CD4-positive, alpha-beta memory T cell (primary cell): ENCODE results near the gene LIN52. TPM values are rescaled to one million over a fixed set of nuclear protein-coding genes. Genes with fewer than 3 reads are reported as not detected.

ENCODE experiments used
- CTCF ChIA-PET: fragments of 350-600 bp; sonication (Branson Sonifier 250); formaldehyde crosslinking; loops from one replicate; lab custom pipeline; 2021; ENCODE audit warnings: inconsistent platforms; ENCODE audit not compliant: partially characterized antibody; lab: Charles Lee
- POLR2A ChIA-PET: fragments of 350-600 bp; sonication (Branson Sonifier 250); formaldehyde crosslinking; loops from one replicate; lab custom pipeline; 2021; ENCODE audit not compliant: partially characterized antibody; lab: Charles Lee
- DNase-seq, 5 donors: peaks; one replicate each; pipeline versions ENCODE4 v3.0.0 to v3.0.0-alpha.2; 2020 to 2022; ENCODE audit warnings: mixed read lengths in 1 of 5
- H3K27ac ChIP-seq: one replicate; pipeline ENCODE4 v1.7.0; 2013; ENCODE audit warnings: low read depth, low read length
- H3K27me3 ChIP-seq: 2 replicates; pipeline ENCODE4 v1.7.0; 2013; ENCODE audit warnings: mild to moderate bottlenecking, low read length, moderate library complexity; ENCODE audit not compliant: insufficient read depth
- H3K36me3 ChIP-seq: 2 replicates; pipeline ENCODE4 v1.7.0; 2013; ENCODE audit warnings: mild to moderate bottlenecking, low read length, moderate library complexity; ENCODE audit not compliant: insufficient read depth
- H3K4me1 ChIP-seq: 2 replicates; pipeline ENCODE4 v1.7.0; 2013; ENCODE audit warnings: mild to moderate bottlenecking, low read length, moderate library complexity; ENCODE audit not compliant: insufficient read depth
- H3K4me3 ChIP-seq, 2 donors: one replicate each; pipeline ENCODE4 v1.7.0; 2013; ENCODE audit warnings: low read length in 2 of 2, mild to moderate bottlenecking in 1 of 2
- H3K9me3 ChIP-seq, 2 donors: one replicate each; pipeline ENCODE4 v1.7.0; 2013; ENCODE audit warnings: low read length in 2 of 2, control low read depth in 1 of 2; ENCODE audit not compliant: control insufficient read depth in 1 of 2
- H3K27ac Mint-ChIP-seq, 7 donors: one replicate each; pipeline ENCODE4 v1.8.0; 2020 to 2021; ENCODE audit warnings: mixed read lengths in 7 of 7, mild to moderate bottlenecking in 6 of 7, inconsistent platforms in 3 of 7, moderate library complexity in 3 of 7
- H3K27me3 Mint-ChIP-seq, 2 donors: one replicate each; pipeline ENCODE4 v1.8.0; 2020 to 2021; ENCODE audit warnings: mixed read lengths in 2 of 2
- H3K36me3 Mint-ChIP-seq, 2 donors: one replicate each; pipeline ENCODE4 v1.8.0; 2020 to 2021; ENCODE audit warnings: mixed read lengths in 2 of 2, inconsistent platforms in 1 of 2, mild to moderate bottlenecking in 1 of 2
- H3K4me1 Mint-ChIP-seq, 4 donors: one replicate each; pipeline ENCODE4 v1.8.0; 2020 to 2021; ENCODE audit warnings: mixed read lengths in 4 of 4, mild to moderate bottlenecking in 1 of 4
- H3K4me3 Mint-ChIP-seq, 8 donors: one replicate each; pipeline ENCODE4 v1.8.0; 2020 to 2021; ENCODE audit warnings: mixed read lengths in 8 of 8, mild to moderate bottlenecking in 7 of 8, moderate library complexity in 6 of 8, inconsistent platforms in 3 of 8
- H3K9me3 Mint-ChIP-seq, 8 donors: one replicate each; pipeline ENCODE4 v1.8.0; 2020 to 2021; ENCODE audit warnings: mixed read lengths in 8 of 8, mild to moderate bottlenecking in 5 of 8, inconsistent platforms in 3 of 8, moderate library complexity in 1 of 8
- intact Hi-C: fragments of 100-400 bp; cut with micrococcal nuclease; formaldehyde crosslinking; loops from one replicate; pipeline ENCODE4 v1.15.1; 2023
- polyA plus RNA-seq, 2 donors: library from polyadenylated mRNA; unstranded; fragments of 300-500 nt; fragmentation: Illumina TruSeq; gene quantifications; one replicate each; pipeline ENCODE4 v1.2.3, GENCODE V29; 2021
- total RNA-seq, 2 experiments: library from RNA; stranded (reverse); gene quantifications; one replicate each; pipeline ENCODE4 v1.2.3, GENCODE V29; 2021

The LIN52 gene
- total and polyA plus RNA-seq, 4 experiments from 2014 or later, result 9.4 to 17.5 (median 11.9) TPM

GRCh38 chr14:74081491-74081890 lies 3.3 kb upstream of the LIN52 start:
- POLR2A ChIA-PET, result no interaction called here
- H3K27me3 ChIP-seq, result no peaks in the 10 kb centered on the region
- H3K4me3 ChIP-seq, result no peak overlapping the region
- Mint-ChIP-seq H3K9me3 (peaks cover 0 to 1% (median 0%) of the 10 kb centered on the region in 8 donors), H3K36me3 (peaks cover 0 to 12% of the 10 kb centered on the region in 2 donors), H3K4me3 (no peak overlapping the region), H3K27ac (no peak overlapping the region), H3K4me1 (peaks cover 17 to 37% (median 27%) of the 10 kb centered on the region in 4 donors), H3K27me3 (no peaks in the 10 kb centered on the region)
- H3K9me3 ChIP-seq, result no peaks in the 10 kb centered on the region
- no peak for DNase-seq
- no peaks in the 10 kb centered on the region for H3K36me3 ChIP-seq
- intact Hi-C loops, result no loop called here
- CTCF ChIA-PET, result interaction anchor here (1.1 kb wide), 1 partner anchor 30 kb away, joined by 3 read pairs; no protein-coding TSS in a partner anchor
- H3K27ac ChIP-seq, result no peak overlapping the region
- peaks cover 25% of the 10 kb centered on the region for H3K4me1 ChIP-seq

- Histone ChIP-seq H3K4me1 (peaks cover 25% of the 10 kb centered on the region), H3K4me3 (no peak overlapping the region), H3K36me3 (no peaks in the 10 kb centered on the region), H3K27ac (peak overlapping the region; percentile 53), H3K27me3 (no peaks in the 10 kb centered on the region), H3K9me3 (no peaks in the 10 kb centered on the region)
- no peak for DNase-seq
- POLR2A ChIA-PET, result interaction anchor here (0.9 to 1.9 kb wide), 3 partner anchors 12 to 592 kb away, joined by 3 to 8 read pairs (median 6); partner anchors contain the start of genes BBOF1, ENTPD5 and RIOX1
- peaks cover 0 to 12% of the 10 kb centered on the region in 2 donors for H3K36me3 Mint-ChIP-seq
- CTCF ChIA-PET, result no interaction called here
- H3K4me1 Mint-ChIP-seq, result peaks cover 16 to 38% (median 26%) of the 10 kb centered on the region in 4 donors
- peaks cover 0 to 1% (median 0%) of the 10 kb centered on the region in 8 donors for H3K9me3 Mint-ChIP-seq
- no peaks in the 10 kb centered on the region for H3K27me3 Mint-ChIP-seq
- H3K27ac Mint-ChIP-seq, result peak overlapping the region in 4 of 7 donors; percentile 52 to 98 (median 78)
- H3K4me3 Mint-ChIP-seq, result peak overlapping the region; percentile 28 to 99 (median 98)
- intact Hi-C loops, result no loop called here
These were observed 1.6 kb upstream of the LIN52 start for GRCh38 chr14:74083161-74083560.

DNA sequence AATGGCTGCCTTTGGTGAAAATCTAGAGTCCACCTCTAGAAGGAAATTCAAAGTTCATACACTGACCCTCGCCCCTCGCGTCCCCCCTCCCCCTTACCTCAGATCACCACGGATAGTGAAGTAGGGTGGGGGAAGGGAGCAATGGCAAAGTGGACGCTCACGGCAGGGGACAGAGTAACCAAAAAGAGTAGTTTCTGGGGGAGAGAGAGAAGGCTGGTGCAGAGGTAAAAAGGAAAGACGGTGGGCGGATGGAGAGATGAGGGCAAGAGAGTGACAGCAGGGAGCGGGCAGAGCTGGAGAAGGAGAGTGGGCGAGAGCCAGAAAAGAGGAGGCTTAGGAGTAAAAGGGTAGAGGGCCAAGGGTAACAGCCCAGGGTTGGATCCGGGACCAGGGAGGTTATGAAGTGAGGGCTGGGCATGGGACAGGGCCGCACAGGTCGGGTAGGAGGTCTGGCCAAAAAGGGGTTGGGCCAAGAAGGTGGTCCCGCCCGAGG lies 926 bp upstream of the LIN52 start:
- Histone ChIP-seq H3K4me1 (peaks cover 25% of the 10 kb centered on the region), H3K27ac (peak overlapping the region; percentile 53), H3K9me3 (no peaks in the 10 kb centered on the region), H3K36me3 (no peaks in the 10 kb centered on the region), H3K27me3 (no peaks in the 10 kb centered on the region), H3K4me3 (peak overlapping the region; percentile 68 to 86)
- POLR2A ChIA-PET, result interaction anchor here (0.6 to 1.9 kb wide), 5 partner anchors 11 to 948 kb away, joined by 3 to 8 read pairs (median 3); partner anchors contain the start of genes BBOF1, ENTPD5, PSEN1 and RIOX1
- H3K27ac Mint-ChIP-seq, result peak overlapping the region; percentile 90 to 99 (median 95)
- peaks cover 19 to 41% (median 29%) of the 10 kb centered on the region in 4 donors for H3K4me1 Mint-ChIP-seq
- CTCF ChIA-PET, result no interaction called here
- intact Hi-C loops, result loop anchor here (1.0 kb wide), 4 partner anchors 65 to 594 kb away; partner anchors contain the start of genes BBOF1, COQ6, ENTPD5 and FAM161B
- peaks cover 0 to 1% (median 0%) of the 10 kb centered on the region in 8 donors for H3K9me3 Mint-ChIP-seq
- no peak for DNase-seq
- peak overlapping the region; percentile 95 to 99 (median 98) for H3K4me3 Mint-ChIP-seq
- no peaks in the 10 kb centered on the region for H3K27me3 Mint-ChIP-seq
- H3K36me3 Mint-ChIP-seq, result peaks cover 0 to 15% of the 10 kb centered on the region in 2 donors

DNA sequence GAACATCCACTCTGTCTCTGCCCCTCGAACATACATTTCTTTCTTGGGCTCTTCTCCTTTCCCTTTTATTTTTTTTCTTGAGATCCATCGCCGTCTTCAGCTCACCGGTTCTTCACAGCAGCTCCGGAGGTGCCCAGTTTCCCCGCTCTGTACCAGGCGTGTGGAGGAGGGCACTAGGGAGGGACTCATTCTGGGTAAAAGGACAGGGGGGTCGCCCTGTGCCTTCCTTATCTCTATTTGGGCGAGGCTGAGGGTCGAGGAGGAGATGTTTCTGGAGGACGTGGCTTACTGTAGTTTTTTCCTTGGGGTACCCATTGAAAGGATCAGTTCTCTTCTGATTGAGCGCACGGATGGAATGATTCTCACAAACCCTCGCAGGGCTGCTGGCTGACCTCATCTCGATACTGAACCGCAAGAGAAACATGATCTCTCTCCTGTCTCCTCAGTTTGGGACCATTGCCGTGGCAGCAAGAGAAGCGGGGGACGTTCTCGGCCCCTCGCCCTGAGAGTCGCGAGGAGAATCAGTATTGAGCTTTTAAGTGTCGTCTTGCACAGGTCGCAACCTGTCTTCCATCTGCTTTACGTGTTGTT lies 386 bp downstream of the LIN52 start:
- Mint-ChIP-seq H3K4me1 (peaks cover 22 to 50% (median 36%) of the 10 kb centered on the region in 4 donors), H3K27me3 (no peaks in the 10 kb centered on the region), H3K9me3 (peaks cover 0 to 1% (median 0%) of the 10 kb centered on the region in 8 donors), H3K27ac (peak overlapping the region; percentile 90 to 99 (median 96)), H3K4me3 (peak overlapping the region; percentile 95 to 99 (median 98)), H3K36me3 (peaks cover 3 to 18% of the 10 kb centered on the region in 2 donors)
- DNase-seq, result no peak
- Histone ChIP-seq H3K4me1 (peaks cover 25% of the 10 kb centered on the region), H3K27me3 (no peaks in the 10 kb centered on the region), H3K36me3 (no peaks in the 10 kb centered on the region), H3K9me3 (no peaks in the 10 kb centered on the region), H3K27ac (peak overlapping the region; percentile 60), H3K4me3 (peak overlapping the region; percentile 31 to 86)
- CTCF ChIA-PET, result no interaction called here
- intact Hi-C loops, result no loop called here
- POLR2A ChIA-PET, result interaction anchor here (0.6 to 1.9 kb wide), 2 partner anchors 66 to 176 kb away, joined by 4 to 8 read pairs; partner anchors contain the start of genes BBOF1 and ENTPD5

GRCh38 chr14:74085828-74086227 lies 1.1 kb downstream of the LIN52 start:
- no peaks in the 10 kb centered on the region for H3K27me3 ChIP-seq
- no peaks in the 10 kb centered on the region for H3K9me3 ChIP-seq
- Mint-ChIP-seq H3K27ac (peak overlapping the region in 5 of 7 donors; percentile 59 to 97 (median 95)), H3K27me3 (no peaks in the 10 kb centered on the region), H3K36me3 (peaks cover 7 to 21% of the 10 kb centered on the region in 2 donors), H3K4me1 (peaks cover 23 to 50% (median 36%) of the 10 kb centered on the region in 4 donors), H3K4me3 (peak overlapping the region; percentile 95 to 99 (median 98)), H3K9me3 (peaks cover 0 to 1% (median 0%) of the 10 kb centered on the region in 8 donors)
- intact Hi-C loops, result no loop called here
- H3K27ac ChIP-seq, result peak overlapping the region; percentile 60
- no peak for DNase-seq
- H3K4me3 ChIP-seq, result no peak overlapping the region
- ChIA-PET POLR2A (interaction anchor here (0.6 kb wide), 1 partner anchor 176 kb away, joined by 4 read pairs; no protein-coding TSS in a partner anchor), CTCF (no interaction called here)
- peaks cover 25% of the 10 kb centered on the region for H3K4me1 ChIP-seq
- no peaks in the 10 kb centered on the region for H3K36me3 ChIP-seq

DNA sequence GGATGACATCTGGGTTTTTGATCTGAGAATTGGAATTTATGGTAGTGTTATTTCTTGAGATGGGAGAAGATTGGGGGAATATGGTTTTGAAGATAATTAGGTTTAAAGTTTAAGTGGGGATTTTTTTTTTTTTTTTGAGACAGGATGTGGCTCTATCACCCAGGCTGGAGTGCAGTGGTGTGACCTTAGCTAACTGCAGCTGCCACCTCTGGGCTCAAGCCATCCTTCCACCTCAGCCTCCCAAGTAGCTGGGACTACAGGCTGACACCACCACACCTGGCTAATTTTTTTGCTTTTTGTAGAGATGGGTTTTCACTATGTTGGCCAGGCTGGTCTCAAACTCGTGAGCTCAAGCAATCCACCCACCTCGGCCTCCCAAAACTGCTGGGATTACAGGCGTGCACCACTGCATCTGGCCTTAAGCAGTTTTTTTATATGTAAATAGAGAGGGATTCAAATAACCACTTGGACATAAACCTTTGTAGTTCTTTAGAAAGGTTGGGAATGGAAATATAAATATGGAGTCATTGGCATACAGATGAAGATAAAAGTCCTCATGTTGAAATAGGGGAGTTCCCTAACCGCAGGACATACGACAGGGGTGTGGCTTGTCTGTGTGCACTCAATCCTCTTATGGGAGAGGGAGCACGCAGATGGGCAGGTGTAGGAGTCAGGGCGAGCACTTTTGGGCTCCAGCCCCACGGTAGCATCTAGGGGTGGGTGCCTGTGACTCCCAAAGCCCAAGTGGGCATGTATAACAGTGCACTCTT lies 4.7 kb downstream of the LIN52 start:
- no peak for DNase-seq
- Mint-ChIP-seq H3K4me1 (peaks cover 17 to 34% (median 25%) of the 10 kb centered on the region in 4 donors), H3K27me3 (no peaks in the 10 kb centered on the region), H3K27ac (peak overlapping the region in 1 of 7 donors; percentile 78), H3K36me3 (peaks cover 10 to 24% of the 10 kb centered on the region in 2 donors), H3K4me3 (no peak overlapping the region), H3K9me3 (no peaks in the 10 kb centered on the region)
- CTCF ChIA-PET, result no interaction called here
- POLR2A ChIA-PET, result no interaction called here
- H3K9me3 ChIP-seq, result no peaks in the 10 kb centered on the region
- H3K4me3 ChIP-seq, result no peak overlapping the region
- intact Hi-C loops, result no loop called here
- H3K27me3 ChIP-seq, result no peaks in the 10 kb centered on the region
- no peak overlapping the region for H3K27ac ChIP-seq
- peaks cover 12% of the 10 kb centered on the region for H3K4me1 ChIP-seq
- H3K36me3 ChIP-seq, result no peaks in the 10 kb centered on the region
